ENCODE measurements around the gene ITIH2.

ITIH2 gene

GRCh38 chr10:7696545-7696944 lies 6.6 kb upstream of the ITIH2 start:
- DNase-seq = no peak
- TF ChIP-seq CTCF (IDR thresholded peaks at IDR 0.05; ENCODE audit: low read depth, low read length) = no peak

GRCh38 chr10:7697426-7697825 lies 5.7 kb upstream of the ITIH2 start:
- Histone ChIP-seq H3K4me3 (ENCODE audit: low read depth, low read length) (no peak overlapping the region), H3K4me1 (no peaks in the 10 kb centered on the region), H3K27me3 (peaks cover 8% of the 10 kb centered on the region; the same call in 1 of the 2 replicates), H3K9me3 (no peaks in the 10 kb centered on the region), H3K36me3 (no peaks in the 10 kb centered on the region)
- TF ChIP-seq CTCF (IDR thresholded peaks at IDR 0.05; ENCODE audit: low read depth, low read length) = no peak
- DNase-seq = no peak

More at GRCh38 chr10:7696545-7696944, 6.6 kb upstream of the ITIH2 start:
- Histone ChIP-seq H3K9me3 (no peaks in the 10 kb centered on the region), H3K27me3 (no peaks in the 10 kb centered on the region), H3K36me3 (no peaks in the 10 kb centered on the region), H3K4me3 (ENCODE audit: low read depth, low read length) (no peak overlapping the region), H3K4me1 (no peaks in the 10 kb centered on the region)

GRCh38 chr10:7700577-7701125 lies 2.5 kb upstream of the ITIH2 start:
- no peaks in the 10 kb centered on the region for H3K4me1 ChIP-seq
- DNase-seq = no peak
- no peak for TF ChIP-seq CTCF (IDR thresholded peaks at IDR 0.05; ENCODE audit: low read depth, low read length)
- peaks cover 32% of the 10 kb centered on the region for H3K27me3 ChIP-seq
- no peaks in the 10 kb centered on the region for H3K9me3 ChIP-seq
- H3K4me3 ChIP-seq (ENCODE audit: low read depth, low read length) = no peak overlapping the region
- no peaks in the 10 kb centered on the region for H3K36me3 ChIP-seq

GRCh38 chr10:7701158-7701742 lies 1.9 kb upstream of the ITIH2 start:
- no peak for DNase-seq
- Histone ChIP-seq H3K4me3 (ENCODE audit: low read depth, low read length) (no peak overlapping the region), H3K36me3 (no peaks in the 10 kb centered on the region), H3K9me3 (no peaks in the 10 kb centered on the region), H3K4me1 (no peaks in the 10 kb centered on the region), H3K27me3 (peaks cover 38% of the 10 kb centered on the region)
- TF ChIP-seq CTCF (IDR thresholded peaks at IDR 0.05; ENCODE audit: low read depth, low read length) = no peak

- no peaks in the 10 kb centered on the region for H3K9me3 ChIP-seq
- no peak for DNase-seq
- no peaks in the 10 kb centered on the region for H3K4me1 ChIP-seq
- peaks cover 45% of the 10 kb centered on the region for H3K27me3 ChIP-seq
- no peaks in the 10 kb centered on the region for H3K36me3 ChIP-seq
- no peak overlapping the region for H3K4me3 ChIP-seq (ENCODE audit: low read depth, low read length)
- TF ChIP-seq CTCF (IDR thresholded peaks at IDR 0.05; ENCODE audit: low read depth, low read length) = no peak
Observed at GRCh38 chr10:7702288-7702812, 766 bp upstream of the ITIH2 start.

All from BE2C (cell line).